ENCODE data around the gene TP53BP1.

The TP53BP1 gene

GRCh38 chr15:43420876-43421275 lies 72.1 kb downstream of the TP53BP1 start:
- H2AFZ ChIP-seq (ENCODE audit: low read length), result no peak overlapping the region
- H3K4me2 ChIP-seq (ENCODE audit: low read depth, low read length, poor library complexity, severe bottlenecking), result no peak overlapping the region
- H3K9me3 ChIP-seq (ENCODE audit: insufficient read depth, low read depth, low read length), result no peaks in the 10 kb centered on the region
- H3K9me2 ChIP-seq (replicated peaks; ENCODE audit: low read depth, low read length), result no peaks in the 10 kb centered on the region
- no peak overlapping the region for H3K9ac ChIP-seq (ENCODE audit: low read depth, low read length, poor library complexity, severe bottlenecking)
- no peaks in the 10 kb centered on the region for H3F3A ChIP-seq (ENCODE audit: low read depth)
- no peaks in the 10 kb centered on the region for H4K20me1 ChIP-seq (ENCODE audit: insufficient read depth, low read length, poor library complexity, severe bottlenecking)
- TF ChIP-seq EZH2phosphoT487 (IDR thresholded peaks at IDR 0.05; ENCODE audit: borderline replicate concordance) (no peak), CTCF (conservative IDR thresholded peaks at IDR 0.05; ENCODE audit: low read length) (no peak)
- H3K4me3 ChIP-seq (ENCODE audit: low read length, poor library complexity, severe bottlenecking), result no peak overlapping the region
- no peaks in the 10 kb centered on the region for H3K4me1 ChIP-seq (ENCODE audit: insufficient read depth, low read length, poor library complexity, severe bottlenecking)
- no peaks in the 10 kb centered on the region for H3K79me2 ChIP-seq (ENCODE audit: insufficient read depth, low read length)
- no peaks in the 10 kb centered on the region for H3K27me3 ChIP-seq (ENCODE audit: insufficient read depth, low read length, poor library complexity, severe bottlenecking)
- peaks cover 71% of the 10 kb centered on the region; the same call in 1 of the 2 replicates for H3K36me3 ChIP-seq (ENCODE audit: insufficient read depth, low read length)

- H3K4me2 ChIP-seq (ENCODE audit: low read depth, low read length, poor library complexity, severe bottlenecking), result no peak overlapping the region
- TF ChIP-seq EZH2phosphoT487 (IDR thresholded peaks at IDR 0.05; ENCODE audit: borderline replicate concordance), result no peak
- no peak for TF ChIP-seq CTCF (conservative IDR thresholded peaks at IDR 0.05; ENCODE audit: low read length)
- no peak overlapping the region for H3K4me3 ChIP-seq (ENCODE audit: low read length, poor library complexity, severe bottlenecking)
- H3K9ac ChIP-seq (ENCODE audit: low read depth, low read length, poor library complexity, severe bottlenecking), result no peak overlapping the region
- H3F3A ChIP-seq (ENCODE audit: low read depth), result no peaks in the 10 kb centered on the region
- H3K4me1 ChIP-seq (ENCODE audit: insufficient read depth, low read length, poor library complexity, severe bottlenecking), result no peaks in the 10 kb centered on the region
- H3K36me3 ChIP-seq (ENCODE audit: insufficient read depth, low read length), result peaks cover 75% of the 10 kb centered on the region; the same call in 1 of the 2 replicates
- no peaks in the 10 kb centered on the region for H3K9me3 ChIP-seq (ENCODE audit: insufficient read depth, low read depth, low read length)
- H3K79me2 ChIP-seq (ENCODE audit: insufficient read depth, low read length), result no peaks in the 10 kb centered on the region
- H4K20me1 ChIP-seq (ENCODE audit: insufficient read depth, low read length, poor library complexity, severe bottlenecking), result no peaks in the 10 kb centered on the region
- no peaks in the 10 kb centered on the region for H3K9me2 ChIP-seq (replicated peaks; ENCODE audit: low read depth, low read length)
- H2AFZ ChIP-seq (ENCODE audit: low read length), result no peak overlapping the region
- H3K27me3 ChIP-seq (ENCODE audit: insufficient read depth, low read length, poor library complexity, severe bottlenecking), result no peaks in the 10 kb centered on the region
Measured at GRCh38 chr15:43420435-43420834, 72.5 kb downstream of the TP53BP1 start.

GRCh38 chr15:43414196-43414595 lies 78.8 kb downstream of the TP53BP1 start:
- no peak overlapping the region for H3K9ac ChIP-seq (ENCODE audit: low read depth, low read length, poor library complexity, severe bottlenecking)
- no peaks in the 10 kb centered on the region for H3F3A ChIP-seq (ENCODE audit: low read depth)
- H3K4me1 ChIP-seq (ENCODE audit: insufficient read depth, low read length, poor library complexity, severe bottlenecking), result no peaks in the 10 kb centered on the region
- H4K20me1 ChIP-seq (ENCODE audit: insufficient read depth, low read length, poor library complexity, severe bottlenecking), result no peaks in the 10 kb centered on the region
- no peak overlapping the region for H2AFZ ChIP-seq (ENCODE audit: low read length)
- no peaks in the 10 kb centered on the region for H3K27me3 ChIP-seq (ENCODE audit: insufficient read depth, low read length, poor library complexity, severe bottlenecking)
- H3K9me2 ChIP-seq (replicated peaks; ENCODE audit: low read depth, low read length), result no peaks in the 10 kb centered on the region
- no peaks in the 10 kb centered on the region for H3K9me3 ChIP-seq (ENCODE audit: insufficient read depth, low read depth, low read length)
- H3K4me2 ChIP-seq (ENCODE audit: low read depth, low read length, poor library complexity, severe bottlenecking), result no peak overlapping the region
- peaks cover 73% of the 10 kb centered on the region; the same call in 1 of the 2 replicates for H3K36me3 ChIP-seq (ENCODE audit: insufficient read depth, low read length)
- no peaks in the 10 kb centered on the region for H3K79me2 ChIP-seq (ENCODE audit: insufficient read depth, low read length)
- TF ChIP-seq CTCF (conservative IDR thresholded peaks at IDR 0.05; ENCODE audit: low read length), result no peak
- no peak for TF ChIP-seq EZH2phosphoT487 (IDR thresholded peaks at IDR 0.05; ENCODE audit: borderline replicate concordance)
- no peak overlapping the region for H3K4me3 ChIP-seq (ENCODE audit: low read length, poor library complexity, severe bottlenecking)
